ENCODE data around the gene CIDEC.

CIDEC gene

GRCh38 chr3:9841015-9841414 is 39.0 kb downstream of the CIDEC start:
- DNase-seq: no peak

- DNase-seq: no peak
These were observed 41.2 kb downstream of the CIDEC start for GRCh38 chr3:9838856-9839255.

- DNase-seq: no peak
These were observed 42.1 kb downstream of the CIDEC start for GRCh38 chr3:9837701-9838582.

GRCh38 chr3:9834520-9835380 is 45.3 kb downstream of the CIDEC start:
- DNase-seq: no peak

GRCh38 chr3:9833078-9833477 is 47.0 kb downstream of the CIDEC start:
- no peak for DNase-seq

GRCh38 chr3:9831253-9831652 is 48.8 kb downstream of the CIDEC start:
- no peak for DNase-seq

GRCh38 chr3:9828801-9829755 is 51.0 kb downstream of the CIDEC start:
- DNase-seq: no peak

GRCh38 chr3:9826815-9827573 is 53.1 kb downstream of the CIDEC start:
- DNase-seq: no peak

- DNase-seq: no peak
These were observed 54.5 kb downstream of the CIDEC start for GRCh38 chr3:9825451-9826040.

GRCh38 chr3:9820946-9821345 is 59.1 kb downstream of the CIDEC start:
- no peak for DNase-seq

GRCh38 chr3:9820543-9820942 is 59.5 kb downstream of the CIDEC start:
- no peak for DNase-seq

- DNase-seq: no peak
These were observed 61.3 kb downstream of the CIDEC start for GRCh38 chr3:9818666-9819335.

GRCh38 chr3:9817436-9817835 is 62.6 kb downstream of the CIDEC start:
- DNase-seq: no peak
